ENCODE results near the gene RNF113B.

- TF ChIP-seq CTCF (IDR thresholded peaks at IDR 0.05 in 8 of 11, conservative IDR thresholded peaks at IDR 0.05 in 3 of 11) (no peak), POLR2AphosphoS5 (IDR thresholded peaks at IDR 0.05) (no peak), POLR2A (IDR thresholded peaks at IDR 0.05) (no peak)
Observed at GRCh38 chr13:98156259-98156658, 20.8 kb downstream of the RNF113B start.

Measured in spleen (tissue), 7 donors.